ENCODE results near the gene RALB. TPM values are rescaled to one million over a fixed set of nuclear protein-coding genes. Genes with fewer than 3 reads are reported as not detected.

The RALB gene
- total RNA-seq, 1 experiment from 2014 or later, result 40.2 TPM

DNA sequence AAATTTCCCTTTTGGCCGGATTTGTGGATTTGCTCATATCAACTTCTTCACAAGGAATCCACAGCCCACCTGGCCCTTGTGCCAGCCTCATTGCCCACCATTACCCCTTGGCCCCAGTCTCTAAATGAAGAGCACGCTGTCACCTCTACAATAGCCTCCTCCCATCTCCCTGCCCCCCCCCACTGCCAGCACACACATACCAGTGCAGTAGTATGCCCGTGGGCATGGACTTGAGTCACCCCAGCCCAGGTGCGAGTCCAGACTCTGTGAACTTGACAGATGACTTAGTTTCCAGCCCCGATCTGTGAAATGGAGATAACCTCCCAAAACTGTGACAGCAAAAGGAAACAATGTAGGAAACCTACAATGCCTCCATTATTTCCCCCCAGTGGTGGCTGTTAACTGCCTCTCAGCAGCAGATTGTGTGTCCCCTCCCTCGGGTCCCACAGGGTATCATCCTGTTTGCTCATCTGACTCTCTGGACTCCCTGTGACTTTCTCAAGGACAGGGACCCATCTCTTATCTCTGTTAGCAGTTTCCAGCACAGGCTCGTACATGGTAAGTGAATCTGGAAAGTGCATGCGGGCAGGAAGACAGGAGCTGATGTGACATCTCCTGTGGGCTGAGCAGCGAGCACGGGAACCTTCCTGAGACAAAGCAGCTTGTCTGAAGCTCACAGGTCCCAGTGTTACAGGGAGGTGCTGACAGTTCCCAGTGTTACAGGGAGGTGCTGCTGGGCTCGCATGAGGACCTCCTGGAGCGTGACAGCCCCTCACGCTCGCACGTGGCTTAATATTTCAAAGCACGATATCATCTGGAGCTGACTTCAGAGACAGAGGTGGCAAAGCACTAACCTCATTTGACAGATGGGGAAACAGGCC lies 25.3 kb upstream of the RALB start:
- peaks cover 22% of the 10 kb centered on the region for H3K36me3 Mint-ChIP-seq (ENCODE audit: insufficient read depth, unreplicated experiment)
- no peaks in the 10 kb centered on the region for H3K9me3 Mint-ChIP-seq (ENCODE audit: low read depth, unreplicated experiment)
- DNase-seq, result no peak
- TF ChIP-seq, protein P1, sequence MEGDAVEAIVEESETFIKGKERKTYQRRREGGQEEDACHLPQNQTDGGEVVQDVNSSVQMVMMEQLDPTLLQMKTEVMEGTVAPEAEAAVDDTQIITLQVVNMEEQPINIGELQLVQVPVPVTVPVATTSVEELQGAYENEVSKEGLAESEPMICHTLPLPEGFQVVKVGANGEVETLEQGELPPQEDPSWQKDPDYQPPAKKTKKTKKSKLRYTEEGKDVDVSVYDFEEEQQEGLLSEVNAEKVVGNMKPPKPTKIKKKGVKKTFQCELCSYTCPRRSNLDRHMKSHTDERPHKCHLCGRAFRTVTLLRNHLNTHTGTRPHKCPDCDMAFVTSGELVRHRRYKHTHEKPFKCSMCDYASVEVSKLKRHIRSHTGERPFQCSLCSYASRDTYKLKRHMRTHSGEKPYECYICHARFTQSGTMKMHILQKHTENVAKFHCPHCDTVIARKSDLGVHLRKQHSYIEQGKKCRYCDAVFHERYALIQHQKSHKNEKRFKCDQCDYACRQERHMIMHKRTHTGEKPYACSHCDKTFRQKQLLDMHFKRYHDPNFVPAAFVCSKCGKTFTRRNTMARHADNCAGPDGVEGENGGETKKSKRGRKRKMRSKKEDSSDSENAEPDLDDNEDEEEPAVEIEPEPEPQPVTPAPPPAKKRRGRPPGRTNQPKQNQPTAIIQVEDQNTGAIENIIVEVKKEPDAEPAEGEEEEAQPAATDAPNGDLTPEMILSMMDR (IDR thresholded peaks at IDR 0.05; ENCODE audit: unreplicated experiment), result no peak
- no peak overlapping the region for H3K27ac Mint-ChIP-seq (ENCODE audit: unreplicated experiment)
- no peak overlapping the region for H3K4me3 Mint-ChIP-seq (ENCODE audit: low read depth, unreplicated experiment)
- H3K4me1 Mint-ChIP-seq (ENCODE audit: low read depth, unreplicated experiment), result peaks cover 8% of the 10 kb centered on the region
- no TSS peak for BruUV-seq (replicated peaks)
- CTCF ChIA-PET, result interaction anchor here (0.9 to 1.6 kb wide), 2 partner anchors 43 to 86 kb away, joined by 3 to 7 read pairs; no protein-coding TSS in a partner anchor
- intact Hi-C loops (cut with micrococcal nuclease; ENCODE audit: unreplicated experiment), result no loop called here
- H3K27me3 Mint-ChIP-seq (ENCODE audit: unreplicated experiment), result no peaks in the 10 kb centered on the region

DNA sequence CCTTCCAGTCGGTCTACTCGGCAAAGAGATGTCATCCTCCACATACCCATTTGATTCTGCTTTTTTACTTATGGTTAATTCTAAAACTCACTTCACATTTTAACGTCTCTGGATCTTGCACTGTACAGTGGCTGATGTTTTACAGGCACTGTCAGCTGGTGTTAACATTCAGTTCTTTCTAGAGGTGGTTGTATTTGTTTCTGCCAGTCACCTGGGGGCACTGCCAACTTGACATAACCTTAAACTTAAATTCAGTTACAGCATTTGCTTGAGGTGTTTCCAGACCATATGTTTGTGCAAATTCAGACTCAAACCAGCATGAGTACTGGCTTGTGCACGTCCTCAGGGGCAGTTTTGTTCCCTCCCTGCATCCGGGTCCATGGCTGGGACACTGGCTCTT lies 24.1 kb upstream of the RALB start:
- no peak overlapping the region for H3K27ac Mint-ChIP-seq (ENCODE audit: unreplicated experiment)
- intact Hi-C loops (cut with micrococcal nuclease; ENCODE audit: unreplicated experiment), result loop anchor here (1.0 kb wide), 1 partner anchor 85 kb away; no protein-coding TSS in a partner anchor
- H3K27me3 Mint-ChIP-seq (ENCODE audit: unreplicated experiment), result no peaks in the 10 kb centered on the region
- H3K36me3 Mint-ChIP-seq (ENCODE audit: insufficient read depth, unreplicated experiment), result peaks cover 10% of the 10 kb centered on the region
- TF ChIP-seq, protein P1 (IDR thresholded peaks at IDR 0.05; ENCODE audit: unreplicated experiment), result no peak
- no TSS peak for BruUV-seq (replicated peaks)
- no peak overlapping the region for H3K4me3 Mint-ChIP-seq (ENCODE audit: low read depth, unreplicated experiment)
- no peaks in the 10 kb centered on the region for H3K9me3 Mint-ChIP-seq (ENCODE audit: low read depth, unreplicated experiment)
- DNase-seq, result no peak
- CTCF ChIA-PET, result interaction anchor here (1.6 kb wide), 1 partner anchor 85 kb away, joined by 7 read pairs; no protein-coding TSS in a partner anchor
- peaks cover 8% of the 10 kb centered on the region for H3K4me1 Mint-ChIP-seq (ENCODE audit: low read depth, unreplicated experiment)

- Mint-ChIP-seq H3K9me3 (ENCODE audit: low read depth, unreplicated experiment) (no peaks in the 10 kb centered on the region), H3K27me3 (ENCODE audit: unreplicated experiment) (no peaks in the 10 kb centered on the region), H3K36me3 (ENCODE audit: insufficient read depth, unreplicated experiment) (peaks cover 2% of the 10 kb centered on the region), H3K27ac (ENCODE audit: unreplicated experiment) (no peak overlapping the region), H3K4me1 (ENCODE audit: low read depth, unreplicated experiment) (peaks cover 8% of the 10 kb centered on the region), H3K4me3 (ENCODE audit: low read depth, unreplicated experiment) (no peak overlapping the region)
- no peak for DNase-seq
- TF ChIP-seq, protein P1 (IDR thresholded peaks at IDR 0.05; ENCODE audit: unreplicated experiment), result no peak
- BruUV-seq (replicated peaks), result no TSS peak
- intact Hi-C loops (cut with micrococcal nuclease; ENCODE audit: unreplicated experiment), result no loop called here
- CTCF ChIA-PET, result no interaction called here
Observed at GRCh38 chr2:120229341-120229740, 23.3 kb upstream of the RALB start.

GRCh38 chr2:120230515-120231471 lies 21.9 kb upstream of the RALB start:
- no peaks in the 10 kb centered on the region for H3K36me3 Mint-ChIP-seq (ENCODE audit: insufficient read depth, unreplicated experiment)
- no peak overlapping the region for H3K27ac Mint-ChIP-seq (ENCODE audit: unreplicated experiment)
- no peak for DNase-seq
- no peaks in the 10 kb centered on the region for H3K9me3 Mint-ChIP-seq (ENCODE audit: low read depth, unreplicated experiment)
- peaks cover 8% of the 10 kb centered on the region for H3K4me1 Mint-ChIP-seq (ENCODE audit: low read depth, unreplicated experiment)
- H3K4me3 Mint-ChIP-seq (ENCODE audit: low read depth, unreplicated experiment), result no peak overlapping the region
- H3K27me3 Mint-ChIP-seq (ENCODE audit: unreplicated experiment), result no peaks in the 10 kb centered on the region
- intact Hi-C loops (cut with micrococcal nuclease; ENCODE audit: unreplicated experiment), result no loop called here
- CTCF ChIA-PET, result interaction anchor here (1.2 to 1.3 kb wide), 2 partner anchors 8 to 13 kb away, joined by 3 to 4 read pairs; partner anchors contain the start of gene TMEM185B
- TF ChIP-seq, protein P1 (IDR thresholded peaks at IDR 0.05; ENCODE audit: unreplicated experiment), result no peak
- no TSS peak for BruUV-seq (replicated peaks)
